GM21515 (cell line): ENCODE data around the gene RNF223.
"Not testable (repeated sequence)": the region's sequence is repeated elsewhere in the genome, so short reads cannot be mapped to it uniquely, and the experiment has no call there.

ENCODE experiments used
- ATAC-seq: cut with Tn5 transposase; IDR thresholded peaks from one replicate; pipeline ENCODE4 v1.9.1; 2021; ENCODE audit not compliant: unreplicated experiment

The RNF223 gene

DNA sequence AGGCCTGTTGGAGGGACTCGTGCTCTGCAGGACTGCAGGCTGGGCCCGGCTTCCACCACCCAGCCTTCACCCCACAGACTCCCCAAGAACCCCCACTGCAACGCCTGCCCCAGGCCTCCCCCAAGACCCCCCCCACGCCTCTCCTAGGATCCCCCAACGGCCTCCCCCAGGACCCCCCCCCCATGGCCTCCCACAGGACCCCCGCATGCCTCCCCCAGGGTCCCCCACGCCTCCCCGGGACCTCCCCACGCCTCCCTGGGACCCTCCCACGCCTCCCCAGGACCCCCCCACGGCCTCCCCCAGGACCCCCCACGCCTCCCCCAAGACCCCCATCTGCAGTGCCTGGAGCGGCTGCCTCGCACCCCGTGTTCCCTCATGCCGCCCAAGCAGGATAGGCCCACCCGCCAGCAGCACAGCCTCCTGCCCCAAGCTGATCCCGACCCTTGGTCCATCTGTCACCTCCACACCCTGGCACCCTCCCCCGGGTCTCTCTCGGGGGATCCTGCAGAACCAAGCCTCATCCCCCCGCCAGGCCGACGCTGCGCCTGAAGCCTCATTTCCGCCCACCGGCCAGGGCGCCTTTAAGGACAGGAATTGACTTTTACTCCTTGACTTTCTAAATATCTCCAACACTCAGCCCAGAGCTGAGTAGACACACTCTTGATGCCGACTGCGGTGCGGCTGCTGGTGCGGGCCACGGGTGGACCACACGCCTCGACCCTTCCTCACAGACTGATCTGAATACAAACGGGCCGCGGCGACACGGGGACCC is 14.1 kb upstream of the RNF223 start:
- ATAC-seq, result no peak

GRCh38 chr1:1087351-1088028 is 13.4 kb upstream of the RNF223 start:
- no peak for ATAC-seq

DNA sequence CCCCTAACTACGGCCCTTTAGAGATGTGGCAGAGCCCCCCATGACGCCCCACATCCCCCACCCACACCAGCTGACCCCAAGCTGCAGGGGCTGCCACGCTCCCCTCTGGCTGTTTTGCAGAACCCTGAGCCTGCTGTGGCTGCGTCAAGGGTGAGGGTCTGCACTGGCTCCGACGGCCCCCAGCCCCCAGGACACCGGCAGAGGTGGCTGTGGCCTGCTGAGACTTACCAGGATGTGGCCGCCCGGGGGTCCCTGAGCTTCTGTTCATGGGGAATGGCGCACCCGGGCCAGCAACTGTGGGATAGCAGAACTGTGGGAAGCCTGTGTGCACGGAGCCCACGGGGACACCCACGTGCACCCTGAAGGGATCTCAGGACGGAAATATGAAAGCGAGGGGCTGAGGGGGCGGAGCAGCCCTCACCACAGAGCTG is 12.8 kb upstream of the RNF223 start:
- ATAC-seq, result no peak

DNA sequence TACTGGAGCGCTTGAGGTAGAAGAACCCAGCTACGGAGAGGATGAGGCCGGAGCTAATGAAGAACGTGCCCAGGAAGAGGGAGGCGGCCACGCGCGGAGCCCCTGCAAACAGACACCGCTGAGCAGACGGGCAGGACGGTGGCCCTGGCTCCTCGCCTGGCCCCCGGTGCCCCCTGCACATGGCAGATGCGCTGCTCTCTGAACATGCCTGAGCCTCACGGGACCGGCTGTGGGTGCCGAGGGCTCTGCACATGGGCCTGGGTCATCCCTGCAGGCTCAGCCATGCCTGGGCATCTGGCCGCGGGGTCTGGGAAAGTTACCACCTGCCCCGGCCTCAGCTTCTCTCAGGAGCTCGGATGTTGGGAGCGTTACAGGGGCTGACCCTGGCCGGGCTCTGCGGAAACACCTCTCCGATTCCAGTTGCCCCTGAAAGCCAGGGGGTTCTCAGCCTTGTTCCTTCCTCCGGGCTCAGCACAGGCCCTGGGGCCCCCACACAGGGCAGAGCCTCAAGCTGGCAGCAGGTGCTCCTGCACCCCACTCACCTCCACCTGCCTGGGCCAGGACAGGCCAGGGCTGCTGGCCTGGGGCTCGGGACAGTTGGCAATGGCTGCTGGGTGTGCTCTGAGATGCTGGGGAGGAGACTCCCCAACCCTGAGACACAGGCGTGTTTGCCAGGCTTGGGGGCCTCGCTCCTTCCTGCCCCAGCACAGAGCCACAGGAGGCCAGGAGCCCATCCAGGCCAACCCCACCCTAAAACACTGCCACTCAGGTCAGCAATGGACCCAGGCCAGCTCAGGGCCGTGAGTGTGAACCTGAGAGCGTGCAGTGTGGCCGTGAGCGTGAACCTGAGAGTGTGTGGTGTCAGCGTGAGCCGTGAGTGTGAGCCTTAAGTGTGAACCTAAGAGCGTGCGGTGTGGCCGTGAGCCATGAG is 12.1 kb upstream of the RNF223 start:
- ATAC-seq, result no peak

DNA sequence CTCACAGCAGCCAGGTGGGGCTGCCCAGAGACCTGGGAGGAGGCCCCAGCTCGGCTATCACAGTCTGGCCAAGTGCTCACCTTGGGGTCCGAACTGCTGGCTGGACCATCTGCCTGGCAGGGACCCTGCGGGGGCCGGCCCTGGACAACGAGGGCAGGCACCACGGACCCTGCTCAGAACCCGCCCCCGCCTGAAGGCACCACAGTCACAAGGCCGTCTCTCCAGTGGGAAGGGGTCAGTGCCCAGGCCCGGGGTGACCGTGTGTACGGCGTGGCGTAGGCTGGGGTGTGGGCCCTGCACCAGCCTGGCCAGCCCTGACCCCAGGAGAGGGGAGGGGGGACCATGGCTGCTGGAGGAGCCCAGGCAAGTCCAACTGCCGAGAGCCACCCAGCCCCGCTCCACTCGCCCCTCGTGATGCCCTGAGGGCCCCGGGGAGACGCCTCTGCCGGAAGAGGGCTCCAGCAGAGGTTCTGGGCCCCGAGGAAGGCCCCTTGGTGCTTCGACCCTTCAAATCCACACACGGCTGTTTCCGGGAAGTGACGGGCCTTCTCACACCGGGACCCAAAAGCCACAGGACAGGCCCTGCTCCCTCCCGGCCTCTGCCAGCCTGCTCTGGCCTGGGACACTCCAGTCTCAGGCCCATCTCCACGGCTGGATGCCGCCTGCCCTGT is 11.2 kb upstream of the RNF223 start:
- ATAC-seq, result no peak

GRCh38 chr1:1084372-1085170 is 10.5 kb upstream of the RNF223 start:
- ATAC-seq, result no peak

GRCh38 chr1:1083416-1084371 is 9.6 kb upstream of the RNF223 start:
- ATAC-seq, result no peak

DNA sequence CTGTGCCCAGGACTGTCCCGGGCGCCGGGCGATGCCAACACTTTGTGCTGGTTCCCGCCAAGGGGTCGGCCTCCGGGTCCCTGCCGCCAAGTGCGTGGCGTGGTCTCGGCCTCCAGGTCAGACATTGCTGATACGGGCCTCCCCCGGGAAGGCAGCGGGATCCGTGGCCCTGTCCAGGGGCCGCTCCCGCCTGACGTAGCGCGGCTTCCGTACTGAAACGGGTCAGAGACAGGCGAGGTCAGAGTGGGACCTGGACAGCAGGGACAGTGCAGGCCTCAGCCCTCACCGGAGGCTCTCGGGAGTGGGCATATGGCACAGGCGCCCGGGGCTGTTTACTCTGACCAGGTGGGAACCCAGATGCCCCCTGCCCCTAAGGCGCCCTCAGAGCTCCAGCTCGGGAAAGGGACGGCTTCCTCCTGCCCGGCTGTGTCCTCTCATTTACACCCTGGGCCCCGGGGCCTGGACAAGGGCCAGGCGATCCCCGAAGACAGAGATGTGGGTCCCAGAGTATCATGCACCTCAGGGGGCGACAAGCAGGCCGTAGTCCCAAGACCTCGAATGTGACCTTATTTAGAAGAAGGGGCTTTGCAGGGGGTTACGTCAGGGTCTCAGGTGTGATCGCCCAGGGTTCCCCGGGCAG is 8.8 kb upstream of the RNF223 start:
- ATAC-seq, result no peak

DNA sequence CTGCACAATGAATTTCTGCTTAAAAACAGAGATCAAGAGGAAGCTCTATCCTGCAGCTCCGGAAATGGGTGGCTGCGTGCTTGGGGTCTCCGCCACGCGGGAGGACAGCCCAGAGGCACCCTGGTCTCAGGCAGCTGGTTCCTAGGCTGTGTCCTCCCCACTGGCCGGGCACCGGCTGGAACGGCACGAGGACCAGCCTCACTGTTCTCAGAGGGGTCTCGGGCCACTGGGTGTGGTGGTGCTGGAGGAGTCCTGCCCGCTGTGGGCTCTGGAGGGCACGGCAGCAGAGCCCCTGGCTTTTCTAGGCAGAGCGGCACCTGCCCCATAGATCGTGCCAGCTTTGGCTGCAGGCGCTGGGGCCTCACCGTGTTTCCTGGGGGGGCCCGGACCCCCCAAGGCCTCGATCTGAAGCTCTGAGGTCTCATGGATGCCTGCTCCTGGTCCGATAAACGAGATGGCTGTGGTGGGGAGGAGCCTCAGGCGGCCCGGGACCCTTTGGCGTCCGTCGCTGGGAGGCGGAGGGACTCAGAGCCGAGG is 8.2 kb upstream of the RNF223 start:
- ATAC-seq, result no peak

DNA sequence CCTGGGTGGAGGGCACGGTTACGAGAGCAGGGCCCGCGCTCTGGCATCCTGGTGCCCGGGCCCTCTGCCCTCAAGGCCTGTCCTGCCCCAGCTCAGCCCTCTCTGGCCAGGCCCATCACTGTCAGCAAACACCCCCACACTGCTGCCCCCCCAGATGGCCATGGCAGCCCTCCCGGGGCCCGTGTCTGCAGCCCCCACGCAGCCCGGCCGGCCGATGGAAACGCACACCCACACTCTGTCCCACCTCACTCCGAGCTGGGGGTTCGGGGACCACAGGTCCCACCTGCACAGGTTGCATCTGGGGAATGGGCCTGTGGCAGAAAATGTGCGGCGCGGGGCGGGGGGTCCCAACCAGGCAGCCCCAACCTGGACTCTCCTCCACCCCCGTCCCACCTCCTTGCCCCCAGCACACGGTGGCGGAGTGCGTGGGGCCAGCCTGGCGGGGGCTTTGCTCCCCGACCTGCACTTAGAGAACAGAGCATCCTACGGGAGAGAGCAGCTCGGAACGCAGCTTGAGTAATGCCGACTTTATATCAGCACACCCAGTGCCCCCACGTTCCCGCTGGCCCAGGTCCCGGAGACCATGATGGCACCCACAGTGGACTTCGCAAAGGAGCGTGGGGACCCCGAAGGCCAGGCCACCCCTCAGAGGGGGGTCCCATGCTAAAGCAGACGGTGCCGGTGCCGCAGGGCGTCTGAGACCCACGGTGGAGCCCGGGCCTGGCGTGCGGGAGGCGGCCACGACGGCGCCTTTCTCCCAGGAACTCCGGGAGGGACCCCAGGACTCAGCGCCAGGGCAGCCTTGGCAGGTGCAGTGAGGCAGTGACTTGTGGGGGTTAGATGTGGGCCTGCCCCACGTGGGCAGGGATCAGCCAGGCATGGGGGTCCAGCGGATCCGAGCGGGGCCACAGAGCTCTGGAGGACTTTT is 7.5 kb upstream of the RNF223 start:
- ATAC-seq, result no peak

GRCh38 chr1:1080951-1081310 is 6.8 kb upstream of the RNF223 start:
- ATAC-seq, result no peak

- ATAC-seq, result no peak
These were observed 6.1 kb upstream of the RNF223 start for GRCh38 chr1:1080122-1080757.

GRCh38 chr1:1079408-1080121 is 5.5 kb upstream of the RNF223 start:
- no peak for ATAC-seq

- not testable (repeated sequence) for ATAC-seq
These were observed 3.3 kb upstream of the RNF223 start for GRCh38 chr1:1077396-1077795.

GRCh38 chr1:1075148-1075935 is 1.2 kb upstream of the RNF223 start:
- ATAC-seq, result no peak
